AG04449 (cell line): ENCODE data around the gene CMC1.

Experiments
- CTCF ChIA-PET: fragments of 350-600 bp; formaldehyde crosslinking; extraction: SDS; loops from one replicate; lab custom pipeline; 2021; ENCODE audit warnings: antibody characterized with exemption; lab: Yijun Ruan, JAX
- POLR2A ChIA-PET: fragments of 400-600, 350-600 bp; formaldehyde crosslinking; extraction: SDS; loops from one replicate; lab custom pipeline; 2020; ENCODE audit warnings: antibody characterized with exemption, inconsistent platforms; lab: Yijun Ruan, JAX
- DNase-seq: peaks from one replicate; pipeline ENCODE4 v3.0.0-alpha.2; 2010; ENCODE audit warnings: low read depth, low spot score
- H3K4me3 ChIP-seq: 2 replicates; pipeline ENCODE4 v1.5.1; 2011; ENCODE audit warnings: low read depth, mild to moderate bottlenecking, control low read depth, low read length
- TF ChIP-seq, protein P1 (sequence below): IDR thresholded peaks from one replicate; pipeline ENCODE4 v1.5.1; 2011; ENCODE audit warnings: mild to moderate bottlenecking, moderate library complexity, low read length, control low read depth, inconsistent platforms; ENCODE audit not compliant: insufficient read depth; ENCODE audit errors: missing control alignments

CMC1 gene

DNA sequence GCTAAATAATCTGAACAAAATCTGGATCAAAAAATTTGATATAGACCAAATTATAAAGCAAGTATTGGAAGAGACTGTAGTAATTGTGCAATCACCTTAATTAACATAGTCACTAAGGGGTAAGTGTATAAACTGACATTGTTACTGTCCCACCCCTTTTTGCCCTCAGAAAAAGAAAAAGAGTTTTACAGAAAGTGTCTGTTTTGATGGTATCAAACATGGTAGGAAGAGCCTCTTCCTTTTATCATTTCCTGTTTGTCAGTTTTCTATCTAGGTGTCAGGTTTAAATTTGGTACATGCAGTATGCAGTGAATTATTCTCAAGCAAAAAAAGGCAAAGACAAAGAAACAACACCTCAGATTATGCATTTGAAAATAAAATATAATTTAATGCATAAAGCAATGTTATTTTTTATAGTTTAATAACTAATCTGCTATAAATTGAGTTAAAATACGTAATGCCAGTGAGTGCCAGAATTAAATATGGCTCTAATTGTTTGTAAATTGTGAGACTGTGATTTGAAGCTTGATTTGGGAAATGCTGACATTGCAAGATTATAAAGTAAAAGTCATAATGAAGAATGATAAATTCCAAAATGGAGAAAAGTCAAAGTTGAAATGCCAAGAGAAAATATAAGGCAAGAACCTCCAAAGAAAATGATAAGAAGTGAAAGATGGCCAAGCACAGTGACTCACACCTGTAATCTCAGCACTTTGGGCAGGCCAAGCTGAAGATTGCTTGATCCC is 30.3 kb upstream of the CMC1 start:
- no peak overlapping the region for H3K4me3 ChIP-seq
- POLR2A ChIA-PET: no interaction called here
- TF ChIP-seq, protein P1, sequence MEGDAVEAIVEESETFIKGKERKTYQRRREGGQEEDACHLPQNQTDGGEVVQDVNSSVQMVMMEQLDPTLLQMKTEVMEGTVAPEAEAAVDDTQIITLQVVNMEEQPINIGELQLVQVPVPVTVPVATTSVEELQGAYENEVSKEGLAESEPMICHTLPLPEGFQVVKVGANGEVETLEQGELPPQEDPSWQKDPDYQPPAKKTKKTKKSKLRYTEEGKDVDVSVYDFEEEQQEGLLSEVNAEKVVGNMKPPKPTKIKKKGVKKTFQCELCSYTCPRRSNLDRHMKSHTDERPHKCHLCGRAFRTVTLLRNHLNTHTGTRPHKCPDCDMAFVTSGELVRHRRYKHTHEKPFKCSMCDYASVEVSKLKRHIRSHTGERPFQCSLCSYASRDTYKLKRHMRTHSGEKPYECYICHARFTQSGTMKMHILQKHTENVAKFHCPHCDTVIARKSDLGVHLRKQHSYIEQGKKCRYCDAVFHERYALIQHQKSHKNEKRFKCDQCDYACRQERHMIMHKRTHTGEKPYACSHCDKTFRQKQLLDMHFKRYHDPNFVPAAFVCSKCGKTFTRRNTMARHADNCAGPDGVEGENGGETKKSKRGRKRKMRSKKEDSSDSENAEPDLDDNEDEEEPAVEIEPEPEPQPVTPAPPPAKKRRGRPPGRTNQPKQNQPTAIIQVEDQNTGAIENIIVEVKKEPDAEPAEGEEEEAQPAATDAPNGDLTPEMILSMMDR: no peak
- CTCF ChIA-PET: no interaction called here
- no peak for DNase-seq

DNA sequence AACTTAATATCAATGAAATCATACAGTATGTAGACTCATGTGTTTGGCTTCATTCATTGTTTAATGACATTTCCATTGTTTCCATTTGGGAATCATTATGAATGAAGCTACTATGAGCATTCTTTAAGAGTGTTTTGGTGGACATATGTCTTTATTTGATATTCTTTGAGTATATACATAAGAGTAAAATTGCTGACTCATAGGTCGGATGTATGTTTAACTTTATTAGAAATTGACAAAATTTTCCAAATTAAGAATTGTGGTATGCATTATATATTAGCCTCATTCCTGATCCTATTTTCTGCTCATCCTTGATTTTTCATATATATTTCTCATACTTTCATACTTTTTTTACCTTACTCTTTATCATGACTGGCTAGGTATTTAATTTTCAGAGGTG is 28.7 kb upstream of the CMC1 start:
- ChIA-PET CTCF (no interaction called here), POLR2A (no interaction called here)
- no peak for DNase-seq
- TF ChIP-seq, protein P1: no peak
- no peak overlapping the region for H3K4me3 ChIP-seq

DNA sequence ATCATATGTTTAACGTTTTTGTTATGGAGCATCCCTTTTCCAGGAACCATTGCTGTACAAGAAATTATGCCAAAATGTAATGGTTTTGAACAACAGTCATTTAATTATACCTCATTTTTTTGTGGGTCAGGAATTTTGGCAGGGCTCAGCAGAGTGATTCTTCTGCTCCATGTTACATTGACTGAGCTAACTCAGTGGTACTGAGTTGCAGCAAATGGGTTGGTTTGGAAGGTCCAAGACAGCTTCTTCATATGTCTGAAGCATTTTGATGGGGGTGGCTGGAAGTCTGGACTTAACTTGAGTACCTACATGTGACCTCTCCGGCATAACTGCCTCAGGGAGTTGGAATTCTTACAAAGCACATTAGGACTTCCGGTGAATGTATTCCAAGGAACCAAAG is 26.0 kb upstream of the CMC1 start:
- CTCF ChIA-PET: no interaction called here

DNA sequence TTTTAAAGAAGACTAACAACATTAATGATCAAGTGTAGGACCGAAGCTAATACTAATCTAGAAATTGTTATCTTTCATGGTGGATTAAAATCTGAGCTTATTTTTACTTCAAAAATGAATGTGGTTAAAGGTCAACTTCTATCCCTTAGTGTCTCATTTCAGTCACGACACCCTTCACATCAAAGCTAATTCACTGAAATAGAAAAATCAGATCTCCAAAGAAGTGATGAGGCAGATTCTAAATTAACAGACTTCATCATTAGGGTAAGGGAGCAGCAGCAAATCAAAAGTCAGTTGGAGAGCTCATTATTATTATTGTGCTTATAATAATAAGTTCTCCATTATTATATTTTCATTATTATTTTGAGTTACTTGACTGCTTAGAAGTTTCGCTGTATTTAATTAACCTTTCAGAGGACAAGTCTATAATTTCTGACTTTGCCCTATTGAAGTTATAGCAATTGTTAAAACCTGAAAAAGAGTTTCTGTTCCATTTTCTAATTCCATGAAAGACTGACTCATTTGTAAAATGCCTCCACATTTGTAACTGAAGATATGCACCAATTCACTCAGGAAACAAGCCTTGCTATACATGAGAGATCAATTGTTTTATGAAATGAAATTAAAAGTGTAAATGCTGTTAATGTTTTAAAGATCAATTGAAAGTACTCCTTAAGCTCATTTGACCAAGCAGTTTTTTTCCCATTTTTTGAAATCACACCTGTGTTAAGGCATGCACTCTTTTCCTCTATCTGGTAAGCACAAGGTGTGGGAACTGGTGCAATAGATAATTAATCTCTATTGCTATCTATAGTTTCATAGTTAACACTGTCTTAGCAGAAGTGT is 23.1 kb upstream of the CMC1 start:
- H3K4me3 ChIP-seq: no peak overlapping the region
- DNase-seq: no peak
- CTCF ChIA-PET: no interaction called here
- POLR2A ChIA-PET: no interaction called here
- TF ChIP-seq, protein P1: no peak

More for the DNA sequence above, 26.0 kb upstream of the CMC1 start:
- H3K4me3 ChIP-seq: no peak overlapping the region
- DNase-seq: no peak
- POLR2A ChIA-PET: no interaction called here
- TF ChIP-seq, protein P1: no peak

DNA sequence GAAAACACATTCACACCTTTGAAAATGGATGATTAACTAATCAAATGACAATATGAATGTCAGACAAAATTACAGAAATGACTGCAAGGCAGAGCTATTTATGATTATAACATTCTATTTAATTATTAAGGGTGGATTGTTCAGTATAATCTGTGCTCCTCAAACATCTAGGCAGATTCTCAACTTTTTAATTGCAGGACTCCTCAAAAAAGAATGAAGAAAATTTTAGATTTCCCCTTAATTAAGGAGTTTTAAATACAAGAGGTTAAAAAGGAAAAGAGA is 22.6 kb upstream of the CMC1 start:
- TF ChIP-seq, protein P1: no peak
- H3K4me3 ChIP-seq: no peak overlapping the region
- no peak for DNase-seq
- CTCF ChIA-PET: no interaction called here
- POLR2A ChIA-PET: no interaction called here

DNA sequence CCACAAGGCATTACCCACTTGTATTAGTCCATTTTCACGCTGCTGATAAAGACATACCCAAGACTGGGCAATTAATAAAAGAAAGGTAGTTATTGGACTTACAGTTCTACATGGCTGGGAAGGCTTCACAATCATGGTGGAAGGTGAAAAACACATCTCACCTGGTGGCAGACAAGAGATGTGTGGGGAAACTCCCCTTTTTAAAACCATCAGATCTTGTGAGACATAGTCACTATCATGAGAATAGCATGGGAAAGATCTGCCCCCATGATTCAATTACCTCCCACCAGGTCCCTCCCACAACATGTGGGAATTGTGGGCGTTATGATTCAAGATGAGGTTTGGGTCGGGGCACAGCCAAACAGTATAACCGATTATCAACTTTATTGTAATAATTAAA is 17.0 kb upstream of the CMC1 start:
- DNase-seq: no peak
- H3K4me3 ChIP-seq: no peak overlapping the region
- TF ChIP-seq, protein P1: no peak
- CTCF ChIA-PET: no interaction called here
- POLR2A ChIA-PET: no interaction called here
